Stomach (tissue), 4 donors: ENCODE data around the gene VOPP1.
A peak's percentile ranks its signal among the peaks of the same experiment; 100 is the strongest.

ENCODE experiments used
- CTCF ChIP-seq, 7 experiments: fragments of 450-650 bp in 4 of 7; fragments of 200-600 bp in 3 of 7; sonication (generic) in 3 of 7; IDR thresholded peaks; one replicate each; pipeline ENCODE4 v1.5.1; 2016 to 2019; ENCODE audit warnings: antibody characterized with exemption in 7 of 7, control low read depth in 2 of 7, mild to moderate bottlenecking in 1 of 7
- EP300 ChIP-seq: sonication (generic); formaldehyde crosslinking; IDR thresholded peaks from one replicate; pipeline ENCODE4 v1.6.1; 2017; ENCODE audit warnings: antibody characterized with exemption
- POLR2A ChIP-seq, 4 donors: fragments of 450-650 bp; IDR thresholded peaks; one replicate each; pipeline ENCODE4 v1.6.1; 2016; ENCODE audit warnings: antibody characterized with exemption in 4 of 4, control low read depth in 2 of 4, mild to moderate bottlenecking in 1 of 4, moderate library complexity in 1 of 4
- POLR2AphosphoS5 ChIP-seq, 3 donors: sonication (generic); formaldehyde crosslinking; IDR thresholded peaks; one replicate each; pipeline ENCODE4 v1.6.1; 2016; ENCODE audit warnings: antibody characterized with exemption in 3 of 3

GRCh38 chr7:55533050-55533728 is 39.1 kb downstream of the VOPP1 start:
- TF ChIP-seq CTCF (IDR thresholded peaks at IDR 0.05) (no peak), EP300 (no peak), POLR2AphosphoS5 (IDR thresholded peaks at IDR 0.05) (peak in 1 of 3 donors; percentile 49), POLR2A (IDR thresholded peaks at IDR 0.05) (no peak)
